ENCODE results near the gene SMIM35.
A peak's percentile ranks its signal among the peaks of the same experiment; 100 is the strongest.

SMIM35 gene

GRCh38 chr11:118056806-118057205 is 30.0 kb downstream of the SMIM35 start:
- no peak for DNase-seq

- DNase-seq = no peak
Observed at GRCh38 chr11:118055966-118056365, 30.8 kb downstream of the SMIM35 start.

- no peak for DNase-seq
Observed at GRCh38 chr11:118054712-118055640, 31.8 kb downstream of the SMIM35 start.

- DNase-seq = no peak
Observed at GRCh38 chr11:118052581-118053206, 34.1 kb downstream of the SMIM35 start.

- peak in 1 of 2 experiments; percentile 23 for DNase-seq
Observed at GRCh38 chr11:118051611-118052461, 34.9 kb downstream of the SMIM35 start.

GRCh38 chr11:118051136-118051610 is 35.6 kb downstream of the SMIM35 start:
- DNase-seq = no peak

- no peak for DNase-seq
Observed at GRCh38 chr11:118050208-118050891, 36.4 kb downstream of the SMIM35 start.

- no peak for DNase-seq
Observed at GRCh38 chr11:118049771-118050170, 37.0 kb downstream of the SMIM35 start.

GRCh38 chr11:118048472-118049370 is 38.0 kb downstream of the SMIM35 start:
- no peak for DNase-seq

- DNase-seq = no peak
Observed at GRCh38 chr11:118047749-118048148, 39.0 kb downstream of the SMIM35 start.

- no peak for DNase-seq
Observed at GRCh38 chr11:118046964-118047700, 39.6 kb downstream of the SMIM35 start.

GRCh38 chr11:118046051-118046963 is 40.5 kb downstream of the SMIM35 start:
- no peak for DNase-seq

GRCh38 chr11:118045191-118045590 is 41.6 kb downstream of the SMIM35 start:
- no peak for DNase-seq

- no peak for DNase-seq
Observed at GRCh38 chr11:118042796-118043195, 44.0 kb downstream of the SMIM35 start.

- DNase-seq = no peak
Observed at GRCh38 chr11:118042141-118042540, 44.6 kb downstream of the SMIM35 start.

GRCh38 chr11:118033443-118033842 is 53.3 kb downstream of the SMIM35 start:
- no peak for DNase-seq

- no peak for DNase-seq
Observed at GRCh38 chr11:118028626-118029025, 58.1 kb downstream of the SMIM35 start.

GRCh38 chr11:118027694-118028093 is 59.1 kb downstream of the SMIM35 start:
- no peak for DNase-seq

GRCh38 chr11:118021146-118021545 is 65.6 kb downstream of the SMIM35 start:
- no peak for DNase-seq

- DNase-seq = no peak
Observed at GRCh38 chr11:118018401-118018800, 68.4 kb downstream of the SMIM35 start.
